Chondrocyte (in vitro differentiated cells): ENCODE measurements around the gene JMJD6. TPM values are rescaled to one million over a fixed set of nuclear protein-coding genes. Genes with fewer than 3 reads are reported as not detected.

ENCODE experiments used
- DNase-seq: peaks from one replicate; pipeline ENCODE4 v3.0.0; 2021; ENCODE audit warnings: mixed read lengths, low spot score
- H3K27ac Mint-ChIP-seq: one replicate; pipeline ENCODE4 v1.8.0; 2021; ENCODE audit warnings: mild to moderate bottlenecking, moderate library complexity, mixed read lengths; ENCODE audit not compliant: unreplicated experiment
- H3K27me3 Mint-ChIP-seq: 2 replicates; pipeline ENCODE4 v1.8.0; 2021; ENCODE audit warnings: low read depth, mixed read lengths
- H3K36me3 Mint-ChIP-seq: 2 replicates; pipeline ENCODE4 v1.8.0; 2021; ENCODE audit warnings: low read depth, mixed read lengths
- H3K4me1 Mint-ChIP-seq: 2 replicates; pipeline ENCODE4 v1.8.0; 2021; ENCODE audit warnings: low read depth, mild to moderate bottlenecking, mixed read lengths
- H3K4me3 Mint-ChIP-seq: one replicate; pipeline ENCODE4 v1.8.0; 2021; ENCODE audit warnings: mild to moderate bottlenecking, moderate library complexity, mixed read lengths; ENCODE audit not compliant: unreplicated experiment
- H3K9me3 Mint-ChIP-seq: 2 replicates; pipeline ENCODE4 v1.8.0; 2021; ENCODE audit warnings: low read depth, mixed read lengths
- CTCF ChIP-seq: fragments of 200-600 bp; sonication (generic); IDR thresholded peaks from 2 replicates; pipeline ENCODE4 v1.5.0; 2021; ENCODE audit warnings: antibody characterized with exemption, mild to moderate bottlenecking, moderate library complexity
- total RNA-seq: library from RNA; stranded (reverse); gene quantifications from 3 replicates; pipeline ENCODE4 v1.2.1, GENCODE V29; 2021

Gene JMJD6
- total RNA-seq, 1 donor from 2014 or later = 27.2 TPM

GRCh38 chr17:76707985-76708807, 18.2 kb downstream of the JMJD6 start:
- H3K4me3 Mint-ChIP-seq = peak overlapping the region; percentile 83
- H3K4me1 Mint-ChIP-seq = peaks cover 52% of the 10 kb centered on the region
- H3K27ac Mint-ChIP-seq = peak overlapping the region; percentile 97
- no peaks in the 10 kb centered on the region for H3K27me3 Mint-ChIP-seq
- no peaks in the 10 kb centered on the region for H3K36me3 Mint-ChIP-seq
- no peaks in the 10 kb centered on the region for H3K9me3 Mint-ChIP-seq
- TF ChIP-seq CTCF = peak; percentile 64
- no peak for DNase-seq

GRCh38 chr17:76706817-76707216, 19.6 kb downstream of the JMJD6 start:
- peaks cover 63% of the 10 kb centered on the region for H3K4me1 Mint-ChIP-seq
- H3K36me3 Mint-ChIP-seq = no peaks in the 10 kb centered on the region
- H3K27ac Mint-ChIP-seq = peak overlapping the region; percentile 32
- DNase-seq = no peak
- TF ChIP-seq CTCF = no peak
- H3K9me3 Mint-ChIP-seq = no peaks in the 10 kb centered on the region
- no peak overlapping the region for H3K4me3 Mint-ChIP-seq
- H3K27me3 Mint-ChIP-seq = no peaks in the 10 kb centered on the region

GRCh38 chr17:76704805-76705204, 21.6 kb downstream of the JMJD6 start:
- H3K27ac Mint-ChIP-seq = peak overlapping the region; percentile 58
- H3K36me3 Mint-ChIP-seq = no peaks in the 10 kb centered on the region
- peaks cover 72% of the 10 kb centered on the region for H3K4me1 Mint-ChIP-seq
- no peak overlapping the region for H3K4me3 Mint-ChIP-seq
- H3K9me3 Mint-ChIP-seq = no peaks in the 10 kb centered on the region
- DNase-seq = no peak
- H3K27me3 Mint-ChIP-seq = no peaks in the 10 kb centered on the region
- peak; percentile 38 for TF ChIP-seq CTCF

GRCh38 chr17:76702941-76703637, 23.3 kb downstream of the JMJD6 start:
- no peak overlapping the region for H3K4me3 Mint-ChIP-seq
- peak overlapping the region; percentile 41 for H3K27ac Mint-ChIP-seq
- no peaks in the 10 kb centered on the region for H3K27me3 Mint-ChIP-seq
- H3K9me3 Mint-ChIP-seq = no peaks in the 10 kb centered on the region
- no peaks in the 10 kb centered on the region for H3K36me3 Mint-ChIP-seq
- H3K4me1 Mint-ChIP-seq = peaks cover 71% of the 10 kb centered on the region
- no peak for DNase-seq
- TF ChIP-seq CTCF = no peak

GRCh38 chr17:76702076-76702475, 24.3 kb downstream of the JMJD6 start:
- H3K9me3 Mint-ChIP-seq = no peaks in the 10 kb centered on the region
- DNase-seq = no peak
- H3K27ac Mint-ChIP-seq = peak overlapping the region; percentile 97
- H3K36me3 Mint-ChIP-seq = no peaks in the 10 kb centered on the region
- H3K27me3 Mint-ChIP-seq = no peaks in the 10 kb centered on the region
- TF ChIP-seq CTCF = no peak
- no peak overlapping the region for H3K4me3 Mint-ChIP-seq
- peaks cover 73% of the 10 kb centered on the region for H3K4me1 Mint-ChIP-seq
